Ishikawa (cell line): Measurements from ENCODE around the gene MBTPS1.
A peak's percentile ranks its signal among the peaks of the same experiment; 100 is the strongest.

Experiments
- CEBPB ChIP-seq: IDR thresholded peaks from 2 replicates; pipeline ENCODE4 v1.6.1; 2012
- CREB1 ChIP-seq: IDR thresholded peaks from 2 replicates; pipeline ENCODE4 v1.6.1; 2012; ENCODE audit warnings: low read depth
- EGR1 ChIP-seq: IDR thresholded peaks from 2 replicates; pipeline ENCODE4 v1.6.1; 2012
- EP300 ChIP-seq: IDR thresholded peaks from 2 replicates; pipeline ENCODE4 v1.6.1; 2012; ENCODE audit warnings: borderline replicate concordance
- FOXM1 ChIP-seq: IDR thresholded peaks from 2 replicates; pipeline ENCODE4 v1.6.1; 2012; ENCODE audit warnings: low read depth, borderline replicate concordance
- MAX ChIP-seq: IDR thresholded peaks from 2 replicates; pipeline ENCODE4 v1.6.1; 2012
- NFIC ChIP-seq: IDR thresholded peaks from 2 replicates; pipeline ENCODE4 v1.6.1; 2012
- RAD21 ChIP-seq: IDR thresholded peaks from 2 replicates; pipeline ENCODE4 v1.6.1; 2012; ENCODE audit warnings: low read depth
- TAF1 ChIP-seq: IDR thresholded peaks from 2 replicates; pipeline ENCODE4 v1.6.1; 2012; ENCODE audit warnings: low read depth, mild to moderate bottlenecking
- TCF12 ChIP-seq: IDR thresholded peaks from 2 replicates; pipeline ENCODE4 v1.6.1; 2012; ENCODE audit warnings: low read depth
- TEAD4 ChIP-seq: IDR thresholded peaks from 2 replicates; pipeline ENCODE4 v1.6.1; 2012
- YY1 ChIP-seq: IDR thresholded peaks from 2 replicates; pipeline ENCODE4 v1.6.1; 2012; ENCODE audit warnings: low read depth
- ZBTB7A ChIP-seq: IDR thresholded peaks from 2 replicates; pipeline ENCODE4 v1.6.1; 2012; ENCODE audit warnings: low read depth
- TF ChIP-seq, protein P1 (sequence below): IDR thresholded peaks from 2 replicates; pipeline ENCODE4 v1.6.1; 2012; ENCODE audit warnings: low read depth, mild to moderate bottlenecking
- TF ChIP-seq, protein P2 (sequence below): IDR thresholded peaks from 2 replicates; pipeline ENCODE4 v1.6.1; 2012

Gene MBTPS1

GRCh38 chr16:84117494-84117843 lies 727 bp upstream of the MBTPS1 start:
- TF ChIP-seq MAX (peak; percentile 78; the same call in 1 of the 2 replicates), CREB1 (no peak), YY1 (no peak)

- TF ChIP-seq FOXM1 (no peak), EGR1 (no peak), YY1 (no peak), CEBPB (no peak), EP300 (no peak), CREB1 (no peak), RAD21 (no peak), NFIC (no peak), ZBTB7A (no peak), TCF12 (no peak), TEAD4 (no peak), MAX (no peak)
- TF ChIP-seq, protein P1, sequence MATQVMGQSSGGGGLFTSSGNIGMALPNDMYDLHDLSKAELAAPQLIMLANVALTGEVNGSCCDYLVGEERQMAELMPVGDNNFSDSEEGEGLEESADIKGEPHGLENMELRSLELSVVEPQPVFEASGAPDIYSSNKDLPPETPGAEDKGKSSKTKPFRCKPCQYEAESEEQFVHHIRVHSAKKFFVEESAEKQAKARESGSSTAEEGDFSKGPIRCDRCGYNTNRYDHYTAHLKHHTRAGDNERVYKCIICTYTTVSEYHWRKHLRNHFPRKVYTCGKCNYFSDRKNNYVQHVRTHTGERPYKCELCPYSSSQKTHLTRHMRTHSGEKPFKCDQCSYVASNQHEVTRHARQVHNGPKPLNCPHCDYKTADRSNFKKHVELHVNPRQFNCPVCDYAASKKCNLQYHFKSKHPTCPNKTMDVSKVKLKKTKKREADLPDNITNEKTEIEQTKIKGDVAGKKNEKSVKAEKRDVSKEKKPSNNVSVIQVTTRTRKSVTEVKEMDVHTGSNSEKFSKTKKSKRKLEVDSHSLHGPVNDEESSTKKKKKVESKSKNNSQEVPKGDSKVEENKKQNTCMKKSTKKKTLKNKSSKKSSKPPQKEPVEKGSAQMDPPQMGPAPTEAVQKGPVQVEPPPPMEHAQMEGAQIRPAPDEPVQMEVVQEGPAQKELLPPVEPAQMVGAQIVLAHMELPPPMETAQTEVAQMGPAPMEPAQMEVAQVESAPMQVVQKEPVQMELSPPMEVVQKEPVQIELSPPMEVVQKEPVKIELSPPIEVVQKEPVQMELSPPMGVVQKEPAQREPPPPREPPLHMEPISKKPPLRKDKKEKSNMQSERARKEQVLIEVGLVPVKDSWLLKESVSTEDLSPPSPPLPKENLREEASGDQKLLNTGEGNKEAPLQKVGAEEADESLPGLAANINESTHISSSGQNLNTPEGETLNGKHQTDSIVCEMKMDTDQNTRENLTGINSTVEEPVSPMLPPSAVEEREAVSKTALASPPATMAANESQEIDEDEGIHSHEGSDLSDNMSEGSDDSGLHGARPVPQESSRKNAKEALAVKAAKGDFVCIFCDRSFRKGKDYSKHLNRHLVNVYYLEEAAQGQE = no peak
- TF ChIP-seq, protein P2, sequence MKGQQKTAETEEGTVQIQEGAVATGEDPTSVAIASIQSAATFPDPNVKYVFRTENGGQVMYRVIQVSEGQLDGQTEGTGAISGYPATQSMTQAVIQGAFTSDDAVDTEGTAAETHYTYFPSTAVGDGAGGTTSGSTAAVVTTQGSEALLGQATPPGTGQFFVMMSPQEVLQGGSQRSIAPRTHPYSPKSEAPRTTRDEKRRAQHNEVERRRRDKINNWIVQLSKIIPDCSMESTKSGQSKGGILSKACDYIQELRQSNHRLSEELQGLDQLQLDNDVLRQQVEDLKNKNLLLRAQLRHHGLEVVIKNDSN = no peak
Observed at GRCh38 chr16:84115919-84116719, 623 bp downstream of the MBTPS1 start.

- peak; percentile 36; the same call in 1 of the 2 replicates for TF ChIP-seq TEAD4
Observed at GRCh38 chr16:84111949-84112348, 4.8 kb downstream of the MBTPS1 start.

DNA sequence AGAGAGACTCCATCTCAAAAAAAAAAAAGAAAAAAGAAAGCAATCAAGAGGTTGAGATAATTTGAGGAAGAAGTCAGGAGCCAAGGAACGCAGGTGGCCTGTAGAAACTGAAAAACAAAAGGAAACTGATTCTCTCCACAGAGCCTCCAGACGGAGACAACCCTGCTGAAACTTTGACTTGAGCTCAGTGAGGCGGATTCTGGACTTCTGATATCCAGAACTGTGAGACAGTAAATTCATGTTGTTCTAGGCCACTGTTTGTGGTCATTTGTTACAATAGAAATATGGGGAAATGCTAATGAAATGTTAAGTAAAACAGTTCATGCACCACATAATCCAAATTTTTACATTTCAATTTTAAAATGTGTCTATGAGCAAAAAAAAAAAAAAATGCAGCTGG lies 5.2 kb downstream of the MBTPS1 start:
- TF ChIP-seq TCF12 (no peak), EP300 (no peak), TEAD4 (no peak), RAD21 (no peak), YY1 (no peak), NFIC (no peak), TAF1 (no peak), ZBTB7A (no peak), EGR1 (no peak), FOXM1 (no peak), MAX (no peak), CEBPB (no peak), CREB1 (no peak)
- TF ChIP-seq, protein P2 = no peak
- TF ChIP-seq, protein P1 = no peak

GRCh38 chr16:84110527-84110926 lies 6.2 kb downstream of the MBTPS1 start:
- TF ChIP-seq EGR1 (no peak), ZBTB7A (no peak), YY1 (no peak), TEAD4 (no peak), TCF12 (no peak), RAD21 (no peak), NFIC (no peak), CREB1 (no peak), MAX (no peak), TAF1 (no peak), FOXM1 (no peak)
- TF ChIP-seq, protein P1 = no peak
- TF ChIP-seq, protein P2 = no peak
